Endothelial cell of umbilical vein (primary cell): Measurements from ENCODE around the gene TMEM174. TPM values are rescaled to one million over a fixed set of nuclear protein-coding genes. Genes with fewer than 3 reads are reported as not detected.

Experiments
- BruUV-seq: library from RNA; stranded (reverse); fragments of 400-500 nt; replicated peaks from 2 replicates; lab custom pipeline; 2021; lab: Mats Ljungman, UMichigan
- CTCF ChIA-PET: fragments of 300-600, 350-600 bp; sonication (Branson Sonifier 250); formaldehyde crosslinking; loops from one replicate; lab custom pipeline; 2021; ENCODE audit warnings: antibody characterized with exemption, inconsistent platforms; lab: Charles Lee
- POLR2A ChIA-PET: fragments of 300-600, 350-600 bp; sonication (Branson Sonifier 250); formaldehyde crosslinking; loops from one replicate; lab custom pipeline; 2021; ENCODE audit warnings: antibody characterized with exemption, inconsistent platforms; lab: Charles Lee
- DNase-seq: peaks from one replicate; pipeline ENCODE4 v3.0.0-alpha.2; 2011; ENCODE audit warnings: low read depth, low spot score
- FAIRE-seq: peaks from 2 replicates; lab custom pipeline; 2011; peaks lifted over from hg19 to GRCh38; lab: Jason Lieb, UNC
- H2AFZ ChIP-seq: 2 replicates; pipeline ENCODE4 v1.6.0; 2012; ENCODE audit warnings: low read depth, low read length, control low read depth, inconsistent platforms
- H3K27ac ChIP-seq: 2 replicates; pipeline ENCODE4 v1.5.1; 2011; ENCODE audit warnings: low read depth, mild to moderate bottlenecking, control low read depth, low read length, moderate library complexity; ENCODE audit not compliant: insufficient read depth
- H3K27me3 ChIP-seq, 2 experiments: 2 replicates each; pipeline versions ENCODE4 v1.6.0 to v1.6.1; 2011; ENCODE audit warnings: low read length in 2 of 2, mixed read lengths in 1 of 2; ENCODE audit not compliant: control insufficient read depth in 2 of 2, insufficient read depth in 2 of 2
- H3K36me3 ChIP-seq, 2 experiments: 2 replicates in 1 of 2; 3 replicates in 1 of 2; pipeline ENCODE4 v1.5.1; 2011; ENCODE audit warnings: low read length in 2 of 2, mild to moderate bottlenecking in 1 of 2, moderate library complexity in 1 of 2; ENCODE audit not compliant: control insufficient read depth in 2 of 2, insufficient read depth in 2 of 2; ENCODE audit errors: extremely low read depth in 1 of 2
- H3K4me1 ChIP-seq: 3 replicates; pipeline ENCODE4 v1.5.1; 2011; ENCODE audit warnings: mild to moderate bottlenecking, low read length; ENCODE audit not compliant: control insufficient read depth, insufficient read depth; ENCODE audit errors: extremely low read depth
- H3K4me2 ChIP-seq: 2 replicates; pipeline ENCODE4 v1.6.1; 2011; ENCODE audit warnings: low read length, control low read depth, mixed read lengths; ENCODE audit not compliant: insufficient read depth
- H3K4me3 ChIP-seq, 3 experiments: fragments of 200-600 bp in 1 of 3; sonication (generic), shearing (Covaris generic) in 1 of 3; replicated peaks in 1 of 3; 2 replicates each; pipeline ENCODE4 v1.5.1; 2011 to 2016; ENCODE audit warnings: control low read depth in 3 of 3, low read length in 3 of 3, mild to moderate bottlenecking in 2 of 3, inconsistent platforms in 1 of 3, low read depth in 1 of 3, moderate library complexity in 1 of 3; ENCODE audit not compliant: insufficient read depth in 1 of 3
- H3K79me2 ChIP-seq: 2 replicates; pipeline ENCODE4 v1.6.0; 2012; ENCODE audit warnings: low read length, inconsistent platforms; ENCODE audit not compliant: control insufficient read depth, insufficient read depth
- H3K9ac ChIP-seq: replicated peaks from 2 replicates; pipeline ENCODE3; 2011; ENCODE audit warnings: low read length, control low read depth; ENCODE audit not compliant: insufficient read depth; ENCODE audit errors: extremely low read depth
- H3K9me1 ChIP-seq: replicated peaks from 3 replicates; pipeline ENCODE4 v1.6.0; 2011; ENCODE audit warnings: mild to moderate bottlenecking, low read length; ENCODE audit not compliant: control insufficient read depth, insufficient read depth; ENCODE audit errors: extremely low read depth
- H3K9me3 ChIP-seq: replicated peaks from 2 replicates; pipeline ENCODE4 v1.5.1; 2012; ENCODE audit warnings: low read length, inconsistent platforms; ENCODE audit not compliant: control insufficient read depth, insufficient read depth
- H4K20me1 ChIP-seq: replicated peaks from 2 replicates; pipeline ENCODE3; 2011; ENCODE audit warnings: mild to moderate bottlenecking, low read length; ENCODE audit not compliant: control insufficient read depth, insufficient read depth; ENCODE audit errors: extremely low read depth
- EZH2 ChIP-seq: IDR thresholded peaks from 2 replicates; pipeline ENCODE4 v1.6.1; 2012; ENCODE audit warnings: borderline replicate concordance, low read depth, mild to moderate bottlenecking, moderate library complexity, low read length, inconsistent platforms; ENCODE audit not compliant: severe bottlenecking
- FOS ChIP-seq: IDR thresholded peaks from 2 replicates; pipeline ENCODE4 v1.6.1; 2011; ENCODE audit warnings: mild to moderate bottlenecking, low read length, moderate library complexity, borderline replicate concordance; ENCODE audit not compliant: insufficient read depth
- GATA2 ChIP-seq: IDR thresholded peaks from 2 replicates; pipeline ENCODE4 v1.7.0; 2011; ENCODE audit warnings: low read depth, mild to moderate bottlenecking, moderate library complexity, mixed read lengths, low read length; ENCODE audit not compliant: insufficient read length, insufficient read depth
- JUN ChIP-seq: IDR thresholded peaks from 2 replicates; pipeline ENCODE4 v1.6.1; 2011; ENCODE audit warnings: borderline replicate concordance, low read depth; ENCODE audit not compliant: insufficient read length, insufficient read depth
- MYC ChIP-seq: IDR thresholded peaks from one replicate; pipeline ENCODE4 v1.6.1; 2011; ENCODE audit warnings: mild to moderate bottlenecking, low read depth, low read length
- POLR2A ChIP-seq: IDR thresholded peaks from 2 replicates; pipeline ENCODE4 v1.6.1; 2012; ENCODE audit warnings: low read depth, mild to moderate bottlenecking, control low read depth, low read length
- POLR2AphosphoS5 ChIP-seq: IDR thresholded peaks from 2 replicates; pipeline ENCODE4 v1.6.1; 2012; ENCODE audit warnings: low read depth, mild to moderate bottlenecking, control low read depth, low read length, moderate library complexity; ENCODE audit not compliant: insufficient read depth
- dilution Hi-C: fragments of 300-500 bp; cut with MboI; formaldehyde crosslinking; loops from one replicate; pipeline ENCODE4 v1.15.0; 2019; ENCODE audit warnings: low sequenced_read_pairs; ENCODE audit not compliant: extremely low pct_ligation_motif_present
- intact Hi-C: fragments of 100-400 bp; cut with micrococcal nuclease; formaldehyde crosslinking; loops from one replicate; pipeline ENCODE4 v1.10.0; 2022
- polyA plus RNA-seq, 4 experiments: library from polyadenylated mRNA; depleted of rRNA in 3 of 4; stranded (reverse) in 3 of 4; unstranded in 1 of 4; fragments of >200 nt; gene quantifications; 2 replicates each; pipeline versions ENCODE4 v1.2.1 to v1.2.3, GENCODE V29; 2011 to 2012; ENCODE audit warnings: missing spikeins in 1 of 4
- total RNA-seq: library from RNA; stranded (reverse); gene quantifications from 2 replicates; pipeline ENCODE4 v1.2.3, GENCODE V29; 2021
- TF ChIP-seq, protein P1 (sequence below): IDR thresholded peaks from 2 replicates; pipeline ENCODE4 v1.6.1; 2011; ENCODE audit not compliant: insufficient read depth, insufficient read length
- TF ChIP-seq, protein P2 (sequence below), 2 donors: IDR thresholded peaks; 1 replicate in 1 of 2; 2 replicates in 1 of 2; pipeline ENCODE4 v1.5.1; 2011; ENCODE audit warnings: low read length in 2 of 2, mild to moderate bottlenecking in 2 of 2, moderate library complexity in 2 of 2, control low read depth in 1 of 2, inconsistent platforms in 1 of 2, low read depth in 1 of 2; ENCODE audit not compliant: insufficient read depth in 1 of 2; ENCODE audit errors: extremely low read depth in 1 of 2

TMEM174 gene
- total and polyA plus RNA-seq, 2 donors (not counting 3 experiments of a cell fraction or from before 2014, with no cell fraction given): not detected

DNA sequence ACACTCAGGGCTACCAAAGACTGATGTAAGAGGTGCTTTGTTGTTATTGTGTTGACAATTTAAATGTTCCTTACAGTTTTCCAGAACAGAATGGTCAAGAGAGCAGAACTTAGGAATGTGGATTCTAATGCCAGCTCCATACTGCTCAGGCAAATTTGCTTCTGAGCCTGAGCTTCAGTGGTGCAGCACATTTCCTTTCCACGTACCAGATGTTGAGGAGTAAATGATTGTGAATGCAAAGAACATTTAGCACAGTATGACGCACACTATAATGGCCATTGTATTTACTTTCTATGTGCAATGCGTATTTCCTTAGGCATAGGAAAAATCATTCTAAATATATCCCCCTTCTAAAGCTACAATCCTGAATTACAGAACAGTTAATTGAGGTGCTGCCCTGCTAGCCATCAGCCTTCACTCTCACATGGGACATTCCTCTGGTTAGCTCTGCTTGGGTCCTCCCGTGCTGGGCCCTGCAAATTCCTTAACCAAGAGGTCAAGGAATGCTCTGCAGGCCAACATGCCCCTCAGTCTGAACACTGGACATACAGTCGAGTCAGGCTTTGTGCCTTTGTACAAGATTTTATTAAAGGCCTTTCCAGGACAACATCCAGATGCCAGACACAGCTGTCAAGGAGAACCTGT lies 21.1 kb upstream of the TMEM174 start:
- no peaks in the 10 kb centered on the region for H3K27me3 ChIP-seq
- ChIA-PET POLR2A (no interaction called here), CTCF (interaction anchor here (0.6 to 3.2 kb wide), 6 partner anchors 12 to 299 kb away, joined by 3 to 24 read pairs (median 3); no protein-coding TSS in a partner anchor)
- TF ChIP-seq JUN (peak; percentile 20), POLR2AphosphoS5 (no peak)
- peak; percentile 23 for DNase-seq
- no peaks in the 10 kb centered on the region for H3K36me3 ChIP-seq
- intact Hi-C loops (no loop called here), dilution Hi-C loops (no loop called here)
- H3K9ac ChIP-seq: no peak overlapping the region
- H3K79me2 ChIP-seq: no peaks in the 10 kb centered on the region
- H2AFZ ChIP-seq: no peak overlapping the region
- H4K20me1 ChIP-seq: no peaks in the 10 kb centered on the region
- H3K4me1 ChIP-seq: peaks cover 23% of the 10 kb centered on the region
- H3K9me3 ChIP-seq: no peaks in the 10 kb centered on the region
- peak overlapping the region; percentile 38 for H3K27ac ChIP-seq
- no peaks in the 10 kb centered on the region for H3K9me1 ChIP-seq
- no TSS peak for BruUV-seq
- FAIRE-seq: no peak
- no peak overlapping the region for H3K4me2 ChIP-seq
- no peak overlapping the region for H3K4me3 ChIP-seq

DNA sequence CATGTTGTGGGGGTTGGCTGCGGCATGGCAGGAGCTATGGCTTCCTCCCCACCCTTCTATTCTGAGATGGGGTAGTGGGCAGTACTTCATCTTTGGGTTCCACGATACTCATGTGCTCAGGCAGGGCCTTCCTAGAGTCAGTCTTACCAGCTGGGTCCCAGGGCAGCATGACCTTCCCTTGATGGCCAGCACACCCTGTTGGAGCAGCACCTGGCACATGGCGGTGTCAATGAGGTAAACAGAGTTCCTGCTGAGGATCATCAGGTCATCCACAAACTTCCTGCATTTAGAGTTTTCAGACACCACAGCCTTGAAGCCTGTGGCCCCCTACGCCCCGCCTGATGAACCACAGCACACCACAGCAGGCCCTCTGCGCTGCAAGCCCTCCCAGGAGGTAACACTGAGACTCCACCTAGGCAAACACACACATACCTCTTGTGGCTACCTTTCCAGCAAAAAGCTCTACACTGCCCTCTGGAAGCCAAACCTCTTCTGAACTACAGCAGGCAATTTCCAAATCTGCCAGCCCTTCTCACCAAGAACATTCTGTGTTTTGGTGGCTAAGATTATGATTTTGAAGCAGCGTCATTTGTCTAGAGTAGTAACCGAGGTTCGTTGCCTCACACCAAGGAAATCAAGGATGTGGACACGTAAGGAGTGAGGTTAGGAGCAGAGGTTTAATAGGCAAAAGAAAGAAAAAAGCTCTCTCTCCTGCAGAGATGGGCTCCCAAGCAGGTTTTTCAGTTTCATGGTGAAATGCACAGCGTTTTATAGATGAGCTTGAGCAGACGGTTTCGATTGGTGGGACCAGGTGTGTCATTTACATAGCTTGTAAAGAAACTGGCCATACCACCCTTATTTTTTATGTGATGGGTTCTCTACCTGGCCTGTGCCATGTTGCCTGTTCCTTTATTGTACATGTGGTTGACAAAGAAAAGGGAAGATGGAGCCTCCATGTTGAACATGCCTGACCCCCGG lies 20.3 kb upstream of the TMEM174 start:
- ChIA-PET CTCF (interaction anchor here (0.6 to 3.2 kb wide), 7 partner anchors 9 to 299 kb away, joined by 3 to 24 read pairs (median 3); no protein-coding TSS in a partner anchor), POLR2A (interaction anchor here (0.7 kb wide), 1 partner anchor 246 kb away, joined by 3 read pairs; no protein-coding TSS in a partner anchor)
- Histone ChIP-seq H3K9me1 (no peaks in the 10 kb centered on the region), H3K36me3 (no peaks in the 10 kb centered on the region), H3K27me3 (no peaks in the 10 kb centered on the region), H3K79me2 (no peaks in the 10 kb centered on the region), H3K4me1 (peaks cover 23% of the 10 kb centered on the region), H3K9ac (no peak overlapping the region), H3K9me3 (no peaks in the 10 kb centered on the region), H3K27ac (peak overlapping the region; percentile 38), H3K4me2 (no peak overlapping the region), H3K4me3 (no peak overlapping the region), H2AFZ (no peak overlapping the region), H4K20me1 (no peaks in the 10 kb centered on the region)
- no peak for FAIRE-seq
- DNase-seq: no peak
- dilution Hi-C loops: no loop called here
- no TSS peak for BruUV-seq
- intact Hi-C loops: no loop called here
- no peak for TF ChIP-seq GATA2
- TF ChIP-seq MYC: no peak
- TF ChIP-seq POLR2AphosphoS5: no peak
- no peak for TF ChIP-seq EZH2
- no peak for TF ChIP-seq FOS
- TF ChIP-seq POLR2A: no peak
- TF ChIP-seq, protein P1, sequence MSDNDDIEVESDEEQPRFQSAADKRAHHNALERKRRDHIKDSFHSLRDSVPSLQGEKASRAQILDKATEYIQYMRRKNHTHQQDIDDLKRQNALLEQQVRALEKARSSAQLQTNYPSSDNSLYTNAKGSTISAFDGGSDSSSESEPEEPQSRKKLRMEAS: no peak
- no peak for TF ChIP-seq JUN
- TF ChIP-seq, protein P2, sequence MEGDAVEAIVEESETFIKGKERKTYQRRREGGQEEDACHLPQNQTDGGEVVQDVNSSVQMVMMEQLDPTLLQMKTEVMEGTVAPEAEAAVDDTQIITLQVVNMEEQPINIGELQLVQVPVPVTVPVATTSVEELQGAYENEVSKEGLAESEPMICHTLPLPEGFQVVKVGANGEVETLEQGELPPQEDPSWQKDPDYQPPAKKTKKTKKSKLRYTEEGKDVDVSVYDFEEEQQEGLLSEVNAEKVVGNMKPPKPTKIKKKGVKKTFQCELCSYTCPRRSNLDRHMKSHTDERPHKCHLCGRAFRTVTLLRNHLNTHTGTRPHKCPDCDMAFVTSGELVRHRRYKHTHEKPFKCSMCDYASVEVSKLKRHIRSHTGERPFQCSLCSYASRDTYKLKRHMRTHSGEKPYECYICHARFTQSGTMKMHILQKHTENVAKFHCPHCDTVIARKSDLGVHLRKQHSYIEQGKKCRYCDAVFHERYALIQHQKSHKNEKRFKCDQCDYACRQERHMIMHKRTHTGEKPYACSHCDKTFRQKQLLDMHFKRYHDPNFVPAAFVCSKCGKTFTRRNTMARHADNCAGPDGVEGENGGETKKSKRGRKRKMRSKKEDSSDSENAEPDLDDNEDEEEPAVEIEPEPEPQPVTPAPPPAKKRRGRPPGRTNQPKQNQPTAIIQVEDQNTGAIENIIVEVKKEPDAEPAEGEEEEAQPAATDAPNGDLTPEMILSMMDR (IDR thresholded peaks at IDR 0.05; ENCODE audit: extremely low read depth in 1 of 2, insufficient read depth in 1 of 2, low read depth in 1 of 2, low read length in 2 of 2): no peak
